ENCODE data around the gene TAC3. TPM values are rescaled to one million over a fixed set of nuclear protein-coding genes. Genes with fewer than 3 reads are reported as not detected.
"Not testable (repeated sequence)": the region's sequence is repeated elsewhere in the genome, so short reads cannot be mapped to it uniquely, and the experiment has no call there.

The TAC3 gene
- total RNA-seq, 1 experiment from 2014 or later: 6.2 TPM

- H3K56ac ChIP-seq (ENCODE audit: insufficient read length, low read depth, low read length); H3K14ac ChIP-seq (ENCODE audit: insufficient read depth, low read length); H4K20me1 ChIP-seq (ENCODE audit: control insufficient read depth, insufficient read depth, insufficient read length); H4K91ac ChIP-seq (ENCODE audit: insufficient read length, low read depth, low read length); H3K79me1 ChIP-seq (ENCODE audit: insufficient read depth, low read depth, low read length, poor library complexity, severe bottlenecking); H2BK15ac ChIP-seq (ENCODE audit: low read depth, low read length); H3K27ac ChIP-seq (ENCODE audit: insufficient read length, low read depth, low read length); H2BK12ac ChIP-seq (ENCODE audit: insufficient read length, low read depth, low read length); H3K27me3 ChIP-seq (ENCODE audit: insufficient read depth, low read length); H3K4me1 Mint-ChIP-seq; H3K4me1 ChIP-seq (ENCODE audit: insufficient read depth, low read length); DNase-seq; H3K23me2 ChIP-seq (ENCODE audit: insufficient read length, low read depth, low read length, poor library complexity, severe bottlenecking); H3T11ph ChIP-seq (ENCODE audit: low read length); H2AK5ac ChIP-seq (ENCODE audit: insufficient read length, low read length); H3K4me2 ChIP-seq (ENCODE audit: insufficient read depth, insufficient read length, low read length); H4K5ac ChIP-seq (ENCODE audit: insufficient read length, low read depth, low read length); H2BK20ac ChIP-seq (ENCODE audit: low read depth, low read length, poor library complexity, severe bottlenecking); H3K79me2 ChIP-seq (ENCODE audit: insufficient read depth, low read length); H2AFZ ChIP-seq (ENCODE audit: low read length); H3K9me3 Mint-ChIP-seq; H4K8ac ChIP-seq (replicated peaks; ENCODE audit: insufficient read length, low read depth, low read length); H3K4ac ChIP-seq (ENCODE audit: low read depth, low read length); H3K18ac ChIP-seq (ENCODE audit: insufficient read length, low read depth, low read length); H3K23ac ChIP-seq (ENCODE audit: insufficient read length, low read depth, low read length); H3K9ac ChIP-seq (ENCODE audit: extremely low read depth, insufficient read length, low read length); H2BK120ac ChIP-seq (ENCODE audit: low read depth, low read length, poor library complexity, severe bottlenecking); H3K4me3 Mint-ChIP-seq; H2BK5ac ChIP-seq (ENCODE audit: insufficient read length, low read length); H3K36me3 Mint-ChIP-seq (ENCODE audit: insufficient read depth in 1 of 3, low read depth in 3 of 3); H3K27ac Mint-ChIP-seq; H3K9me3 ChIP-seq (ENCODE audit: control insufficient read depth, low read depth, low read length): not testable (repeated sequence)
- WGBS (ENCODE audit: extremely low coverage, insufficient read length, low lambda C conversion rate): no CpG with 5 or more reads among the region's 3 CpGs
- peaks cover 20% of the 10 kb centered on the region for H3K27me3 Mint-ChIP-seq (ENCODE audit: low read depth)
Observed at GRCh38 chr12:56974224-56974623, 42.1 kb downstream of the TAC3 start.

- H2BK15ac ChIP-seq (ENCODE audit: low read depth, low read length); H3K9ac ChIP-seq (ENCODE audit: extremely low read depth, insufficient read length, low read length); H3K14ac ChIP-seq (ENCODE audit: insufficient read depth, low read length); H2BK120ac ChIP-seq (ENCODE audit: low read depth, low read length, poor library complexity, severe bottlenecking); H3K79me1 ChIP-seq (ENCODE audit: insufficient read depth, low read depth, low read length, poor library complexity, severe bottlenecking); H4K20me1 ChIP-seq (ENCODE audit: control insufficient read depth, insufficient read depth, insufficient read length); H3K23ac ChIP-seq (ENCODE audit: insufficient read length, low read depth, low read length); H3K23me2 ChIP-seq (ENCODE audit: insufficient read length, low read depth, low read length, poor library complexity, severe bottlenecking); H3K4me1 Mint-ChIP-seq; H2AFZ ChIP-seq (ENCODE audit: low read length); H3K79me2 ChIP-seq (ENCODE audit: insufficient read depth, low read length); H3K36me3 Mint-ChIP-seq (ENCODE audit: insufficient read depth in 1 of 3, low read depth in 3 of 3); H3K4me1 ChIP-seq (ENCODE audit: insufficient read depth, low read length); H2BK5ac ChIP-seq (ENCODE audit: insufficient read length, low read length); H3K4me3 Mint-ChIP-seq; DNase-seq; H3K27me3 ChIP-seq (ENCODE audit: insufficient read depth, low read length); H3T11ph ChIP-seq (ENCODE audit: low read length); H2AK5ac ChIP-seq (ENCODE audit: insufficient read length, low read length); H3K4me2 ChIP-seq (ENCODE audit: insufficient read depth, insufficient read length, low read length); H4K8ac ChIP-seq (replicated peaks; ENCODE audit: insufficient read length, low read depth, low read length); H3K27ac Mint-ChIP-seq; H3K56ac ChIP-seq (ENCODE audit: insufficient read length, low read depth, low read length); H4K5ac ChIP-seq (ENCODE audit: insufficient read length, low read depth, low read length); H2BK12ac ChIP-seq (ENCODE audit: insufficient read length, low read depth, low read length); H3K18ac ChIP-seq (ENCODE audit: insufficient read length, low read depth, low read length); H2BK20ac ChIP-seq (ENCODE audit: low read depth, low read length, poor library complexity, severe bottlenecking); H3K4ac ChIP-seq (ENCODE audit: low read depth, low read length); H4K91ac ChIP-seq (ENCODE audit: insufficient read length, low read depth, low read length); H3K27ac ChIP-seq (ENCODE audit: insufficient read length, low read depth, low read length); H3K9me3 ChIP-seq (ENCODE audit: control insufficient read depth, low read depth, low read length): not testable (repeated sequence)
- WGBS (ENCODE audit: extremely low coverage, insufficient read length, low lambda C conversion rate): no CpG with 5 or more reads among the region's 6 CpGs
- peaks cover 23% of the 10 kb centered on the region for H3K27me3 Mint-ChIP-seq (ENCODE audit: low read depth)
- H3K9me3 Mint-ChIP-seq: peaks cover 23 to 29% of the 10 kb centered on the region in 2 experiments
Observed at GRCh38 chr12:56968910-56969309, 47.4 kb downstream of the TAC3 start.

All from H9 (cell line).